K562 treated with DMSO at 1 percent for 12 hours (cell line): ENCODE results near the gene TIMD4. TPM values are rescaled to one million over a fixed set of nuclear protein-coding genes. Genes with fewer than 3 reads are reported as not detected.

ENCODE experiments used
- total RNA-seq: library from RNA; unstranded; fragments of 300-600 nt; gene quantifications from 2 replicates; pipeline ENCODE4 v1.2.3, GENCODE V29; 2022; ENCODE audit not compliant: insufficient read depth

The TIMD4 gene
- not detected in 2 replicates for total RNA-seq

DNA sequence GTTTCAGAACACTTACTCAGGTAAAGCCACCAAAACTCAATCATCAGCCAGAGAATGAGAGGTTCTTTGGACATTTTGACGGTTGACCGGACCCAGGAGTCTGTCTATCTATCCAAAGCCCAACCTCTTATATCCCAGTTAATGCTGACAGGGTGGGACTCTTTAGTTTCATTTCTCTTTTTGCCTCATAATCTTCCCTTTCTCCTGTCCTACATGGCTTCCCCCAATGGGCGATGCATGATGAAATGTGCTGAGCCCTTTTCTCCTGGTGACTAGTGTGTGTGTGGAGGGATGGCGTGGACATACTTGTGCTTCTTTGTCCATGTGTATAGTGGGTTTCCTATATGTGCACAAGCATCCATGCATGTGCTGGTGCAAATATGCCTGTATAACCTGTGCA is at the start of gene TIMD4:
TIMD4 (minus strand) TSS at position 102 of the 400 bp plus-strand sequence; CDS start at position 74, 28 bp downstream.

Other genes starting within 250 kb of the TIMD4 start
- not detected in 2 replicates for gene PPP1R2B, start 112.9 kb downstream of the TIMD4 start, total RNA-seq
- not detected in 2 replicates for gene HAVCR1, start 95.9 kb upstream of the TIMD4 start, total RNA-seq
- not detected in 2 replicates for gene HAVCR2, start 145.8 kb upstream of the TIMD4 start, total RNA-seq
- 5.1 and 6.4 TPM in 2 replicates for gene MED7, start 179.6 kb upstream of the TIMD4 start, total RNA-seq
- not detected in 2 replicates for gene GARIN3, start 203.0 kb upstream of the TIMD4 start, total RNA-seq
- not detected in 2 replicates for gene ITK, start 217.6 kb upstream of the TIMD4 start, total RNA-seq